Dedifferentiated amniotic fluid mesenchymal stem cell (primary cell): Measurements from ENCODE around the gene GP5.

ENCODE experiments used
- DNase-seq: peaks from one replicate; pipeline ENCODE4 v3.0.0-alpha.2; 2016; ENCODE audit errors: extremely low spot score

GP5 gene, protein sequence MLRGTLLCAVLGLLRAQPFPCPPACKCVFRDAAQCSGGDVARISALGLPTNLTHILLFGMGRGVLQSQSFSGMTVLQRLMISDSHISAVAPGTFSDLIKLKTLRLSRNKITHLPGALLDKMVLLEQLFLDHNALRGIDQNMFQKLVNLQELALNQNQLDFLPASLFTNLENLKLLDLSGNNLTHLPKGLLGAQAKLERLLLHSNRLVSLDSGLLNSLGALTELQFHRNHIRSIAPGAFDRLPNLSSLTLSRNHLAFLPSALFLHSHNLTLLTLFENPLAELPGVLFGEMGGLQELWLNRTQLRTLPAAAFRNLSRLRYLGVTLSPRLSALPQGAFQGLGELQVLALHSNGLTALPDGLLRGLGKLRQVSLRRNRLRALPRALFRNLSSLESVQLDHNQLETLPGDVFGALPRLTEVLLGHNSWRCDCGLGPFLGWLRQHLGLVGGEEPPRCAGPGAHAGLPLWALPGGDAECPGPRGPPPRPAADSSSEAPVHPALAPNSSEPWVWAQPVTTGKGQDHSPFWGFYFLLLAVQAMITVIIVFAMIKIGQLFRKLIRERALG

DNA sequence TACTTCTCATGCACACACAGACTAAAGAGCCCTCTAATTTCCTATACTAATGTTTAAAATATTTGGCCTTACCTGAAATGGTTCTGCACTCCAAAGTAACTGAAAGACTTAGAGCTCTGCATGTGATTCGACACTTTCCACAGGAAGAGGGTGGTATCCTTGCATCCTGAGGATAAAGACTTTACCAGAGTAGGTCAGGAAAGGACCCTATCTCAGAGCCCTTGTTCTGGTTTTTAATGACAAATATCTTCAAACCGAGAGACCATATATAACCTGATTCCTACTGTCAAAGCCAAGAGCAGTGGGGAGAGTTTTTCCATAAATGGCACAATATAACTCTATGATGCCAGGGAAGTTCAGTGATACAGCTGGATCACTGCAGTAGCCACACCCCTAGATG is at the start of gene GP5:
Gene GP5, minus strand, starts transcription at position 101 of the 400 bp plus-strand sequence. CDS start 984 bp downstream, outside the sequence.
- no peak for DNase-seq

DNA sequence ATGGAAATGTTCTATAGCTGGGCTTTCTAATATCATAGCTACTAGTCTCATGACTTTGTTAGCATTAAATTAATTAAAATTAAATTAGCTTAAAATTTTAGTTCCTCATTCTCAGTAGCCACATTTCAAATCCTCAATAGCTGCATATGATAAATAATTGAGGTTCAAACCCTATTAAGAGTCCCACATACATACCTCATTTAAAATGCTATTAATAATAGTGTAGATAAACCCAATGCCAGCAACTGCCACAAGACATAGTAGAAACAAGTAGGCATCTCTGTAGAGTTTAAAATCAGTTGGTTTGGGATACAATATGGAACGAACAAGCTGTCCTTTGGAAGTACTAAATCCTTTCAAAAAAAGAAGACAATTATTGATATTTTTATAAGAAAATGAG is 48.6 kb upstream of the GP5 start:
- no peak for DNase-seq

DNA sequence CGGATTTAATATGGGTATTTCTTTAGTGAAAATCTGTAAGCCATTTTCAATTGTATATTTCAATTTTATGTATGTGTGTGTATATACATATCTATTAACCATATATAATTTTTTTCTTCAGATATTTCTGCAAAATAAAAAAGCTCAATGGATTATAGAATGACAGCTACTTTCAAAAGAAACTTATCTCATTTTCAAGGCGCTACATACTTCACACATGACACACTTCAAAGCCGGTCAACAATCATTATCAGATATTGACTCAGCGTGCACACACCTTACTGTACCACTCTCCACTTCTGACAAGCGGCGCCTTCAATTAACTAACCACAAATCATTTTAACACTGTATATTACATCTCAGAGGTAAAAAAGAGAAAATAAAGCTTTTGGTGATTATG is 48.1 kb upstream of the GP5 start:
- no peak for DNase-seq

DNA sequence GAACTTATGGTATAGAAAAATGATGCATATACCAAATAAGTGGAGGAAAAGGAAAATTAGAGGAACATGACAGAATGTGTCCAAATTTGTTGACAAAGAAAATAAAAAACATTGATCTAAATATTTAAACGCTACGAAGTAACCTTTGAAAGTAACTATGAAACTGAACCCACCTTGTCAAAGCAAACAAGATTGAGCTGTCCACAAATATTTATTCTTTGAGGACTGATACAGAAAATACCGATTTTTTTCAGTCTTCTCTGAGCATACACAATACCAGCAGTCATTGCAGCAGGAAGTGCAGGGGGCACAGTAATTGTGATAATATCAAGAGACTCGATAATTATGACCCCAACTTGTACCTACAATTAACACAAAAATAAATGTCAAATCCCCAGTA is 47.7 kb upstream of the GP5 start:
- no peak for DNase-seq

DNA sequence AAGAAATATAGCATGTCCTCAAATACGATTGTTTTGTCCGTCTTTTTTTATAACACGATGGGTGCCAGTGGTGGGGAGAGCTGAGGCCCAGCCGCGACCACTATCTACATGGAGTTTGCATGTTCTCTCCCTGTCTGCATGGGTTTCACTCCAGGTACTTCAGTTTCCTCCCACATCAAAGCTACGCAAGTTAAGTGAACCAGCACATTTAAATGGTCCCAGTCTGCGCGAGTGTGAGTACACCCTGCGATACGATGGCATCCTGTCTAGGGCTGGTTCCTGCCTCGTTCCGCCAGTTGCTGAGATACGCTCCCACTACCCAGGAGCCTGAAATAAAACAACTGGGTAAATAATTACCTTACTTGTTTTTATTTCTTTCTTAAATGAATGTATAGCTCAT is 47.1 kb upstream of the GP5 start:
- DNase-seq, result no peak

DNA sequence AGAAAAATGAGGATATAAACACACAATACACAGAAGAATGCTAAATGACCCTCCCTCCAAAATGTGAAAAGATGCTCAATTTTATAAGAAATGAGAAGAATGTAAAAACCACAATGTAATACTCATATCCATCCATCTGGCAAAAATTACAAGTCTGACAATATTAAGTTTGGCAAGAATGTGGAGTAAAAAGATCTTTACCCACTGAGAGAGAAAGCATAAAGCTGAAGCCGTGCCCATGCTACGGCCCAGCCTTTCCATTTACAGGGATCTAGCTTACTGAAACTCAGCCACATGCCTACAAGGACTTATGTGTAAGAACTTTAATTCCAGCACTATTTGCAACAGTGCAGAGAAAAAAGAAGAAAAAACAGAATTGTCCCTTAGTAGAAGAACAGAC is 44.8 kb upstream of the GP5 start:
- peak; percentile 55 for DNase-seq

DNA sequence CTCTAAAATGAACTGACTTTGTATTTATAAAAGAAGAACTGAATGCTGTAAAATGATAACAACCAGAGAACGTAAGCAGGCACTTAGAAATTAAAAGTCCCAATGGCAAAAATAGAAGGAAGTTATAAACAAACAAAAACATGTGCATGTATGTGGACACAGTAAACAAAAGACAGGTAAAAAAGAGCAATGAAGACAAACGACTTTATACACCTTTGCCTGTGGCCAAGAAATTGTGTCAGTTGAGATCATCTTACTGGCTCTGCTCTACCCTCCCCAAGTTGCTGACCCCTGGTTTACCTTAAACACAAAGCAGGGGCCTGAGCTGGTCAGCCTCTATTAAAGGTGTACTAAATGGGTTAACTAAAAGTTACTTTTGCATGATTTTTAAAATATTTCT is 41.7 kb upstream of the GP5 start:
- DNase-seq, result no peak

DNA sequence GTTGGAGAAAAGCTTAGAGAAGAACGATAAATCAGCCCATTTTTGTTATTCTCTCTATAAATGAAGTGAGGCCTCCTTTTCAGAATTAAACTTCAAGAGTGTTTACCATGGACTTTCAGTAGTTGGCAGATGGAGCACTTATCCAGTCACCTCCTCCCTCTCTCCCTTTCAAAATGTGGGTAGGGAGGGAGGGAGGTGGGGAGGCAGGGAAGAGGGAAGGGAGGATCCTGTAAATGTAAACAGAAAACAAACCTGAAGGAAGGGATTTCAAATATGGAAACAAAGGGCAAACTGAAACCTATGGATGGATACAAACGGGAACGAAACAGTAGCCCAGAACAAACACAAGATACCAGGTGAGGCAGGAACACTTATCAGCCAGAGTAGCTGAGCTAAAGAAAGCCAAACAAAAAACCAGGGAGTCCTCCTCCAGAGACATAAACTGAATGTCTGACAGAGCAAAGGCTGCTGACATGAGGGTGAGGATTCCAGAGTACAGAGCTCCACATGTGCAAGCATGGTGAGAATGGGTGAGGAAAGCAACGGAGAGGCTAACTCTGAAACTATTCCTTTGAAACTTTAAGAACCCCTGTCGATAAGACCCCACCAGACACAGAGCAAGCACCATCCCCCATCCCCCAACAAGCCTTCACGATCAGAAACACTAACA is 41.0 kb upstream of the GP5 start:
- DNase-seq, result no peak

DNA sequence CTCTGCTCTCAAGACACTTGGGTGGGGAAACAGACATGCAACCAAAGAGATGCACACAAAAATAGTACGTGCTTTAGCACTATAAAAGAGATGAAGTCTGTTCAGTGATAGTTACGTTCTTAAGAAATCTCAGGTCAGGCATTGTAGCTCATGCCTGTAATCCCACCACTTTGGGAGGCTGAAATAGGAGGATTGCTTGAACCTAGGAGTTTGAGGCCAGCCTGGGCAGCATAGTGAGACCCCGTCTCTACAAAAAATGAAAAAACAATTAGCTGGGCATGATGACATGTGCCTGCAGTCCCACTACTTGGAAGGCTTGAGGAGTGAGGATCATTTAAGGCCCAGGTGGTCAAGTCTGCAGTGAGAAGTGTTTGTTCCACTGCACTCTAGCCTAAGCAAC is 35.4 kb upstream of the GP5 start:
- DNase-seq, result no peak

DNA sequence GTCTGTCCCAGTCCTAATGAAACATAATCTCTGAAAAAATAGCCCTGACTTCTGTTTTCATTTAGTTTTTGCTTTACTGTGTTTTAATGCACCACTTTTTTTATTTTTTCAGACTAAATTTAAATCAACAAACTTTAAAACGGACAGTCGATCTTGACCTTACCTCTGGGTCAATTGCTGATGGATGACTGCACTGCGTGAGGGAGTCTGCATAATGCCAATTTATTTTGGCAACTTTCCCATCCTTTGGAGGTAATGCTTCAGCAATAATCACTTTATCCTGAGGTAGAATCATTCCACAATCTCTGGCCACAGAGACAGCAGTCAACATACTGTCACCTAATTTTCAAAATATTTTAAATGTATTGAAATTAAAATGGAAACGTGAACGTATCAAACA is 32.5 kb upstream of the GP5 start:
- DNase-seq, result no peak

DNA sequence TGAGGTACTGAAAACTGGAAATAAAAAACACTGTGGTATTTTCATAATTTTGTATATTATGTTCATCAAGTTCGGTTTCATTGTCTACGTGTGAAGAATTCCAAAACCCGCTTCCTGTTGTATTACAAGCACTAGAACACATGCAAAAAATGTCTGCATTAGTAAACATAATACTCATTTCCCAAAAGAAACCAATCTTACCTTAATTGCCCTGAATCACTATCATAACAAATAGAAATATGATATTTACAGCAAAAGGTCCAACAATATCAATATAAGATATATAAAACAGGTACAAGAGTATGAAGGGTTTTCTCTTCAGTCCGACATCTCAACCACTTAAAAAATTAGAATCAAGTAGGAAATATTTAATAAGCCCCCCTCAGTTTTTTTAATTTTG is 26.3 kb upstream of the GP5 start:
- DNase-seq, result no peak

DNA sequence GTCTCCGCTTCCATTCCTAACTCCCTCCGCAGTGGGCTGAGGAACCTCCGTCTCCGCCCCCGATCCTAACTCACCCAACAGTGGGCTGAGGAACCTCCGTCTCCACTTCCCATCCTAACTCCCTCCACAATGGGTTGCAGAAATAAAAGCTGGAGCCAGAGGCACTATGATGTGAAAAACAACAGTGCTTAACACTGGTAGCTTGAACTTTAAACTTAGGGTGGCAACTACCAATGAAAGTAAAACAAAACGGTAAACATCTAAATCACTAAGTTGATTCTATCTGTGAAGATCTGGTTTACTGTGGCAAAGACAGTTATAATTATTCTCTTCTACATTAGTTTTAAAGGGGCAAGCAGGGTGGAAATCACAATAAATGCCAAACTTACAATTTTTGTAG is 25.9 kb upstream of the GP5 start:
- no peak for DNase-seq

DNA sequence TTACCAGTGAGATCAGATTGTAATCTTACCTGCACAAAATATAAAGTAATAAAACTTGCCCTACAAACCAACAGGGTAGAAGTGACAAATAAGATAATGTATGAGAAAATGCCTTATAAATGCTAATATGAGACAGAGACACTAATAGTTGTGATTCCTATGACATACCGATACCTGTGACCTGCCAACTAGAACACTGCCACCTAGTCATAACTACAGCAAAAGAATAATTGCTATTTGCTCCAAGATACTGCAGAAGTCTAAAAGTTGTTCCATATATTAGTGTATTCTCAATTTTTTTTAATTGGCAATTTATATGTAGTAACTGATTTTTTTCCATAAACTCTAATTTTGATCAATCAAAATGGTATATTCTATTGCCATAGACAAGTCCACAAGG is 25.3 kb upstream of the GP5 start:
- DNase-seq, result no peak

DNA sequence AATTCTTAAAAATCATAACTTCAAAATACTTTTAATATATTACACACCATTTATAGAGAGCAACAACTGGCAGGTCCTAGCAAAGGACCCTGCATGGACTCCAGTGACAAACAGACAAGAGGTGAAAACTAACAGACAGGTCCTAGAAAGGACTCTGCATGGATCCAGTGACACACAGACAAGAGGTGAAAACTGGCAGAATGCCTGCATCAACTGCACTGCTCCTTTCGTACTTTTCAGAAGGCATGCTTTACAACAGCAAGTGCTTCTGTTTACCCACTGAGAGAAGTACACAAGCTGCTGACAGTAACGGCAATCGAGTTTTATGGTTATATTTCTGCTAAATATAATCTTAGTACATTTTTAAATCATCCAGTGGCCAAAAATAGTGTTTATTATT is 24.3 kb upstream of the GP5 start:
- no peak for DNase-seq

DNA sequence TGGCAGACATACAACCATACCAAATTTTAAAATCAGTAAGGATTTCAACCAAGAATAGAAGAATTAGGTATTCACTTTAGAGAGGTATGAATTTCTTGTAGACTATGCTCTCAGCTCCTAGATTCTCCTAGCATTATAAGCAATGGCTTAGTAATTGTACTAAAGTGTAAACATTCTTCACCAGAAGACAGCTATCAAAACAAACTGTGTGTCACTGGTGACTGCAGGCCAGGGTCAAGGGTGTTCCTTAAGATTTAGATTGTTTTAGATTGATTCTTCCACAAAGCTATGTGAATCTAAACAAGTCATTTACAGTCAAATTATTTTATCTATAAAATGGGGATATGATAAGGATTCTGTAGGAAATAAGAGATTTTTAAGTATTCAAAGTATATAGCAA is 23.1 kb upstream of the GP5 start:
- DNase-seq, result no peak

DNA sequence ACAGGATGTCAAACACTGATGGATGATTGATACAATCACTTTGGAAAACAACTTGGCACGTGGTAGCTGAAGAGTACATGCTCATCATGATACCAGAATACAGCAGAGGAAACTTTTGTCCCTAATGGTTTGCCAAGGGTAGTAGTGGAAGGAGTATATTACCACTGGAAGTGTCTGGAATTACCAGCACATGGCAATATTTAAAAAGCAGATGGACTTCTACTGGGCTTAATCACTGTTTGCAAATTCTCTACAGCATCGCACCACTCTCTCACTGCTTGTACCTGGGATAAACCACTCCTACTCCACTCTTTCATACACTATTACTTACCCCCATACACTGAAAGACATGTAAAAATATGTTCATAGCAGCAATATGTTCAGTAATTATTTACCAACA is 19.6 kb upstream of the GP5 start:
- DNase-seq, result no peak

DNA sequence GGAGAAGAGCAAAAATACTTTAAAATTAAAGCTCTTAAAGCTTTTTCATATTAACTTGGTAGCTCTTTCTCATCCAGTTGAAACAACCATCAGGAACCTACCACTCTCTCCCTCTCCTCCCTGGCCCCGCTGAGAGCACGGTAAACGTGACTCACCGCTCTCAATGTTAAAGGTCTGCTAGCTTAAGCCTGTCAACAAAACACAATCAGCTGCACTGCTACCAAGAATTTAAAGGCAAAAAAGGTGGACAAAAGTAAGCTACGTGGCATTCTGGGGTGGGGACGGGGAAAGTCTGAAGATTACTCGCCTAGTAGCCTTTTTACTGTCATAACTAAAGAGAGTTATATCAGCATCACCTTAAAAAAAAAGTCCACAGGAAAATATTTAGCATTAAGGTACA is 8.4 kb upstream of the GP5 start:
- no peak for DNase-seq

DNA sequence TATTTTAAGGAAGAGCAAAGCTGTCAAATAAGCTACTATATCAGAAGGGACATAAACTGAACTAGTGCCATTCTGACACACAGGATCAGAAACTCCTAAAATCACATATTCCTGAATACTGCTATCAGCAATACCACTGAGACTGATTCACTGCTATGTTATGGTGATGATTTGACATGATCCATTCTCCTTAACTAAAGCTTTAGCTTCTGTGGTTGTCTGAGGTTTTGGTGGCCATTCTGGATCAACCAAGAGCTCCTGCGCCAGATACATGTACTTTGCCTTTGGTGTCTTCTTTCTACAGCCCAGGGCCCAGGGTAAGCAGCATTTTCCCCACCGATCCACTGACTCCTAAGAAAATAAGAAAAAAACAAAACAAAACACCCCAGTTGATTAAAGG is 6.7 kb upstream of the GP5 start:
- DNase-seq, result no peak

DNA sequence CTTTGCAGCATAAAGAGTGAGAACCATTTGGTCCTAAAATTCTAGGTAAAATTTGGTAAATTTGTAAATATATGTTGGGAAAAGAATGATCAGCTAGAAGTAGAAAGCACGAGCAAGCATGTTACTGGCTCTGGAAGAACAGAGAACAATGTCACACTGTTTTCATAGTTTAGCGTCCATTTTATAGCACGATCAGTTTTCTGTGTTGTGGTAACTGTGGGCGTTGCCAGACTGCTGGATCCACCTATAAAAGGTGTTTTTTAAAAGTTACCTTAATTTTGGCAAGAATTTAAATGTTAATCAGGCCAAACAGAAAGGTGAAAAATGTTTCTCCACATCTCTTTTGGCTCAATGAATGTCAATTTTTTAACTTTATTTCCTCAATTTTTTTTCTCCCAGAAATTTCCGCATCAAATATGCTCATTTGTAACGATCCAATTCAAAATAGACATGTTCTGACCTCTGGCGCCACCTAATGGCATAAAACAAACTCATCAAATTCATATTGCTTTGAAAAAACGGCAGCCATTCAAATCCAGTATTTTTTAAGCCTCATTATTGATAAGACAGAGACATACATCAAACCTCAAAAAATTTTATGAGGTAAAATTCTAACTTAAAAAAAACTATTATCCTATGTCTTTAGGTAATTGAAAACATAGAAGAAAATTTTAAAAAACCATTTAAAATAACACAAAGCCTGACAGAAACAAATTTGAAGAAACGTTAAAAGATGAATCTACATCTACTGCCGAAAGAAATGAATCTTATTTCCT is 5.5 kb upstream of the GP5 start:
- DNase-seq, result peak; percentile 62

DNA sequence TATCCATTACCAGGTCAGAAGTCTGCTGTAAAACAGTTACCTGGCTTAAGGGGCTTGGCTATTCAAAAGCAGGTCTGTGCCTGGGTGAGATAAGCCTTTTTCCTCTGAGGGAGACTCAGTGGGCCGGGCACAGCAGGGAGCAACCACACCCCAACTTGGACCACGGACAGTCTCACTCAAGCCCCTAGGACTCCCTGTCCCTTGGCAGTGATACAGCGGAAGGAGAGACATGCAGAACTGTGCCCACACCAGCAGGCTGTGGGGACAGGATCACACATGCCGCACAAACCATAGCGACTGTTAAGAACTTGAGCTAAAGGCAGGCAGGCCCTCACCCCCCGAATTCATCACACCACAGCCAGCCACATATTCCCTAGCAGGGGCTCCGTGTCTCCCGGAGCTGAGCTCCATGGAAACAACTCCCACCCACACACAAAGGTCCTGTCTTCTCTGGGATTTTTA is 2.8 kb upstream of the GP5 start:
- DNase-seq, result no peak

DNA sequence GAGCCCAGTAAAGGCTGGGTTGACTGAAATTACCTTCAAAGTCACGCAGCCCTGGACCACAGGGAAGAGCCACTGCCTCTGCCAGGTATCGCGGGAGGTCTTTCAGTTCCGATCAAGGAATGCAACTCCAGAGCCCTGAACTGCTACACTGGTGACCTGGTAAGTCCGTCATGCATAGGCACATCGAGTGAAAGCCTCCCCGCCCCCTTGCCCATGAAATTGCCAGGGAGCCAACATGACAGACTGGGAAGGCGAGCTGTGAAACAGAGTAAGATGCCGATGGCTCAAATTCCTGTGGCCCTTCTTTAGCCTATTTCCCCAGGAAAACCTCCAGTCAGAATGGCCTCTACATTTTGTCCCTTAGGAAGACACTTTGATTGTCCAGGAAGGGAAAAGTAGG is 2.3 kb upstream of the GP5 start:
- DNase-seq, result no peak

DNA sequence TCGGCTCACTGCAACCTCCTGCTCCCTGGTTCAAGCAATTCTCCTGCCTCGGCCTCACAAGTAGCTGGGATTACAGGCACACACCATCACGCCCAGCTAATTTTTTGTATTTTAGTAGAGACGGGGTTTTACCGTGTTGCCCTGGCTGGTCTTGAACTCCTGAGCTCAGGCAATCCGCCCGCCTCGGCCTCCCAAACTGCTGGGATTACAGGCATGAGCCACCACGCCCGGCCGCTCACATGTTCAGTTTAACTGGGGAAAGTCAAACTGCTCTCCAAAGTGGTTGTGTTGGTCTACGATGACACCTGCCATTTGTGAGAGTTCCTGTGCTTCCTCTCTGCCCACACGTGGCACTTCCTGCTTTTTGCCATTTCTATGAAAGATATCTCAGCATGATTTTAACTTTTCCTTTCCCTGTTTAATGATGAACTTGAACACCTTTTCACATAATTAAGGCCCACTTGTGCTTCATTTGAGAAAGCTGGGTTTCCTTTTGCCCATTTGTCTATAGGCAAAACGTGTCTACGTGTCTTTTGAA is 877 bp upstream of the GP5 start:
- DNase-seq, result no peak
